ENCODE measurements around the gene MPPED2.

MPPED2 gene

GRCh38 chr11:30433831-30434230 lies 152.3 kb downstream of the MPPED2 start:
- Histone ChIP-seq H3K4me1 (ENCODE audit: insufficient read depth, insufficient read length) (no peaks in the 10 kb centered on the region), H3K9me3 (ENCODE audit: insufficient read depth, low read length) (no peaks in the 10 kb centered on the region), H3K4me3 (ENCODE audit: insufficient read length, low read depth) (no peak overlapping the region), H3K27me3 (ENCODE audit: insufficient read depth, insufficient read length) (no peaks in the 10 kb centered on the region), H3K36me3 (ENCODE audit: insufficient read depth, insufficient read length, low read length) (no peaks in the 10 kb centered on the region), H3K9ac (ENCODE audit: insufficient read length, low read depth) (no peak overlapping the region)
- TF ChIP-seq ZNF274 (IDR thresholded peaks at IDR 0.05; ENCODE audit: low read depth, low read length) (no peak), SUZ12 (IDR thresholded peaks at IDR 0.05; ENCODE audit: extremely low read depth, insufficient read depth, insufficient read length) (no peak), YY1 (IDR thresholded peaks at IDR 0.05; ENCODE audit: insufficient read depth, insufficient read length) (no peak)
- no peak for DNase-seq (ENCODE audit: low read depth, low spot score)

- H3K27me3 ChIP-seq (ENCODE audit: insufficient read depth, insufficient read length), result no peaks in the 10 kb centered on the region
- H3K4me3 ChIP-seq (ENCODE audit: insufficient read length, low read depth), result no peak overlapping the region
- DNase-seq (ENCODE audit: low read depth, low spot score), result no peak
- H3K9ac ChIP-seq (ENCODE audit: insufficient read length, low read depth), result no peak overlapping the region
- no peaks in the 10 kb centered on the region for H3K4me1 ChIP-seq (ENCODE audit: insufficient read depth, insufficient read length)
- TF ChIP-seq YY1 (IDR thresholded peaks at IDR 0.05; ENCODE audit: insufficient read depth, insufficient read length), result no peak
- TF ChIP-seq ZNF274 (IDR thresholded peaks at IDR 0.05; ENCODE audit: low read depth, low read length), result no peak
- no peak for TF ChIP-seq SUZ12 (IDR thresholded peaks at IDR 0.05; ENCODE audit: extremely low read depth, insufficient read depth, insufficient read length)
- no peaks in the 10 kb centered on the region for H3K9me3 ChIP-seq (ENCODE audit: insufficient read depth, low read length)
- H3K36me3 ChIP-seq (ENCODE audit: insufficient read depth, insufficient read length, low read length), result no peaks in the 10 kb centered on the region
These were observed 153.4 kb downstream of the MPPED2 start for GRCh38 chr11:30432716-30433115.

- H3K9me3 ChIP-seq (ENCODE audit: insufficient read depth, low read length), result no peaks in the 10 kb centered on the region
- H3K27me3 ChIP-seq (ENCODE audit: insufficient read depth, insufficient read length), result no peaks in the 10 kb centered on the region
- no peak for TF ChIP-seq ZNF274 (IDR thresholded peaks at IDR 0.05; ENCODE audit: low read depth, low read length)
- TF ChIP-seq SUZ12 (IDR thresholded peaks at IDR 0.05; ENCODE audit: extremely low read depth, insufficient read depth, insufficient read length), result no peak
- TF ChIP-seq YY1 (IDR thresholded peaks at IDR 0.05; ENCODE audit: insufficient read depth, insufficient read length), result no peak
- H3K36me3 ChIP-seq (ENCODE audit: insufficient read depth, insufficient read length, low read length), result no peaks in the 10 kb centered on the region
- no peaks in the 10 kb centered on the region for H3K4me1 ChIP-seq (ENCODE audit: insufficient read depth, insufficient read length)
- no peak overlapping the region for H3K9ac ChIP-seq (ENCODE audit: insufficient read length, low read depth)
- DNase-seq (ENCODE audit: low read depth, low spot score), result no peak
- no peak overlapping the region for H3K4me3 ChIP-seq (ENCODE audit: insufficient read length, low read depth)
These were observed 154.0 kb downstream of the MPPED2 start for GRCh38 chr11:30432178-30432577.

GRCh38 chr11:30431127-30431814 lies 154.9 kb downstream of the MPPED2 start:
- Histone ChIP-seq H3K36me3 (ENCODE audit: insufficient read depth, insufficient read length, low read length) (no peaks in the 10 kb centered on the region), H3K4me3 (ENCODE audit: insufficient read length, low read depth) (no peak overlapping the region), H3K27me3 (ENCODE audit: insufficient read depth, insufficient read length) (no peaks in the 10 kb centered on the region), H3K9me3 (ENCODE audit: insufficient read depth, low read length) (no peaks in the 10 kb centered on the region), H3K4me1 (ENCODE audit: insufficient read depth, insufficient read length) (no peaks in the 10 kb centered on the region), H3K9ac (ENCODE audit: insufficient read length, low read depth) (no peak overlapping the region)
- no peak for TF ChIP-seq YY1 (IDR thresholded peaks at IDR 0.05; ENCODE audit: insufficient read depth, insufficient read length)
- TF ChIP-seq ZNF274 (IDR thresholded peaks at IDR 0.05; ENCODE audit: low read depth, low read length), result no peak
- no peak for TF ChIP-seq SUZ12 (IDR thresholded peaks at IDR 0.05; ENCODE audit: extremely low read depth, insufficient read depth, insufficient read length)
- DNase-seq (ENCODE audit: low read depth, low spot score), result no peak

- Histone ChIP-seq H3K36me3 (ENCODE audit: insufficient read depth, insufficient read length, low read length) (no peaks in the 10 kb centered on the region), H3K27me3 (ENCODE audit: insufficient read depth, insufficient read length) (no peaks in the 10 kb centered on the region), H3K4me3 (ENCODE audit: insufficient read length, low read depth) (no peak overlapping the region), H3K9me3 (ENCODE audit: insufficient read depth, low read length) (no peaks in the 10 kb centered on the region), H3K4me1 (ENCODE audit: insufficient read depth, insufficient read length) (no peaks in the 10 kb centered on the region), H3K9ac (ENCODE audit: insufficient read length, low read depth) (no peak overlapping the region)
- DNase-seq (ENCODE audit: low read depth, low spot score), result no peak
- no peak for TF ChIP-seq SUZ12 (IDR thresholded peaks at IDR 0.05; ENCODE audit: extremely low read depth, insufficient read depth, insufficient read length)
- TF ChIP-seq ZNF274 (IDR thresholded peaks at IDR 0.05; ENCODE audit: low read depth, low read length), result no peak
- no peak for TF ChIP-seq YY1 (IDR thresholded peaks at IDR 0.05; ENCODE audit: insufficient read depth, insufficient read length)
These were observed 156.6 kb downstream of the MPPED2 start for GRCh38 chr11:30429550-30429949.

- Histone ChIP-seq H3K9ac (ENCODE audit: insufficient read length, low read depth) (no peak overlapping the region), H3K4me3 (ENCODE audit: insufficient read length, low read depth) (no peak overlapping the region), H3K9me3 (ENCODE audit: insufficient read depth, low read length) (no peaks in the 10 kb centered on the region), H3K4me1 (ENCODE audit: insufficient read depth, insufficient read length) (no peaks in the 10 kb centered on the region), H3K36me3 (ENCODE audit: insufficient read depth, insufficient read length, low read length) (no peaks in the 10 kb centered on the region), H3K27me3 (ENCODE audit: insufficient read depth, insufficient read length) (no peaks in the 10 kb centered on the region)
- TF ChIP-seq ZNF274 (IDR thresholded peaks at IDR 0.05; ENCODE audit: low read depth, low read length) (no peak), SUZ12 (IDR thresholded peaks at IDR 0.05; ENCODE audit: extremely low read depth, insufficient read depth, insufficient read length) (no peak), YY1 (IDR thresholded peaks at IDR 0.05; ENCODE audit: insufficient read depth, insufficient read length) (no peak)
- DNase-seq (ENCODE audit: low read depth, low spot score), result no peak
These were observed 159.4 kb downstream of the MPPED2 start for GRCh38 chr11:30426781-30427180.

- no peaks in the 10 kb centered on the region for H3K36me3 ChIP-seq (ENCODE audit: insufficient read depth, insufficient read length, low read length)
- H3K4me3 ChIP-seq (ENCODE audit: insufficient read length, low read depth), result no peak overlapping the region
- TF ChIP-seq SUZ12 (IDR thresholded peaks at IDR 0.05; ENCODE audit: extremely low read depth, insufficient read depth, insufficient read length) (no peak), YY1 (IDR thresholded peaks at IDR 0.05; ENCODE audit: insufficient read depth, insufficient read length) (no peak), ZNF274 (IDR thresholded peaks at IDR 0.05; ENCODE audit: low read depth, low read length) (no peak)
- H3K4me1 ChIP-seq (ENCODE audit: insufficient read depth, insufficient read length), result no peaks in the 10 kb centered on the region
- H3K9ac ChIP-seq (ENCODE audit: insufficient read length, low read depth), result no peak overlapping the region
- no peak for DNase-seq (ENCODE audit: low read depth, low spot score)
- H3K27me3 ChIP-seq (ENCODE audit: insufficient read depth, insufficient read length), result no peaks in the 10 kb centered on the region
- H3K9me3 ChIP-seq (ENCODE audit: insufficient read depth, low read length), result no peaks in the 10 kb centered on the region
These were observed 161.3 kb downstream of the MPPED2 start for GRCh38 chr11:30424844-30425243.
